AG09319 (cell line): Measurements from ENCODE around the gene TFDP1.

Experiments used
- DNase-seq: peaks from one replicate; pipeline ENCODE4 v3.0.0-alpha.2; 2010; ENCODE audit warnings: low read depth; ENCODE audit errors: extremely low read depth
- CTCF ChIP-seq: IDR thresholded peaks from 2 replicates; pipeline ENCODE4 v1.5.1; 2011; ENCODE audit warnings: low read depth, mild to moderate bottlenecking, inconsistent platforms, low read length, moderate library complexity

Gene TFDP1

GRCh38 chr13:113672002-113672651, 87.6 kb downstream of the TFDP1 start:
- no peak for DNase-seq
- TF ChIP-seq CTCF: no peak
